ENCODE measurements around the gene ZNF831.

The ZNF831 gene

GRCh38 chr20:59181936-59182335, 18.3 kb downstream of the ZNF831 start:
- DNase-seq (ENCODE audit: low spot score) = no peak

- DNase-seq (ENCODE audit: low spot score) = no peak
These were observed 18.9 kb downstream of the ZNF831 start for GRCh38 chr20:59182401-59183044.

GRCh38 chr20:59183751-59184150, 20.1 kb downstream of the ZNF831 start:
- DNase-seq (ENCODE audit: low spot score) = no peak

GRCh38 chr20:59184880-59185447, 21.3 kb downstream of the ZNF831 start:
- no peak for DNase-seq (ENCODE audit: low spot score)

- DNase-seq (ENCODE audit: low spot score) = no peak
These were observed 22.2 kb downstream of the ZNF831 start for GRCh38 chr20:59185809-59186208.

- no peak for DNase-seq (ENCODE audit: low spot score)
These were observed 26.8 kb downstream of the ZNF831 start for GRCh38 chr20:59190466-59190865.

GRCh38 chr20:59191036-59191755, 27.6 kb downstream of the ZNF831 start:
- DNase-seq (ENCODE audit: low spot score) = no peak

- DNase-seq (ENCODE audit: low spot score) = no peak
These were observed 28.3 kb downstream of the ZNF831 start for GRCh38 chr20:59191756-59192532.

- no peak for DNase-seq (ENCODE audit: low spot score)
These were observed 28.9 kb downstream of the ZNF831 start for GRCh38 chr20:59192533-59192896.

GRCh38 chr20:59193325-59193724, 29.7 kb downstream of the ZNF831 start:
- DNase-seq (ENCODE audit: low spot score) = no peak

- no peak for DNase-seq (ENCODE audit: low spot score)
These were observed 30.7 kb downstream of the ZNF831 start for GRCh38 chr20:59194023-59194935.

GRCh38 chr20:59195316-59195993, 31.8 kb downstream of the ZNF831 start:
- DNase-seq (ENCODE audit: low spot score) = no peak

- DNase-seq (ENCODE audit: low spot score) = peak; percentile 17
These were observed 40.7 kb downstream of the ZNF831 start for GRCh38 chr20:59204165-59204894.

GRCh38 chr20:59205044-59205443, 41.4 kb downstream of the ZNF831 start:
- no peak for DNase-seq (ENCODE audit: low spot score)

- no peak for DNase-seq (ENCODE audit: low spot score)
These were observed 43.6 kb downstream of the ZNF831 start for GRCh38 chr20:59207235-59207634.

- DNase-seq (ENCODE audit: low spot score) = peak; percentile 81
These were observed 44.2 kb downstream of the ZNF831 start for GRCh38 chr20:59207742-59208357.

- no peak for DNase-seq (ENCODE audit: low spot score)
These were observed 46.6 kb downstream of the ZNF831 start for GRCh38 chr20:59210186-59210585.

GRCh38 chr20:59211208-59211765, 47.7 kb downstream of the ZNF831 start:
- DNase-seq (ENCODE audit: low spot score) = no peak

- DNase-seq (ENCODE audit: low spot score) = no peak
These were observed 50.5 kb downstream of the ZNF831 start for GRCh38 chr20:59214073-59214472.
